ENCODE results near the gene NAA25.

Gene NAA25

GRCh38 chr12:112108202-112109079, at the start of gene NAA25:
Gene NAA25 (minus strand): TSS chr12:112108783. CDS start chr12:112108773, 10 bp downstream.
- peak within 1 kb of the TSS; percentile 83 for H3K9ac ChIP-seq (ENCODE audit: low read length)
- peaks cover 4% of the 10 kb centered on the region for H3K36me3 ChIP-seq (ENCODE audit: control insufficient read depth, insufficient read depth, low read length)
- no peaks in the 10 kb centered on the region for H3K27me3 ChIP-seq (ENCODE audit: control insufficient read depth, insufficient read depth, low read length)
- H3K4me1 ChIP-seq (ENCODE audit: control insufficient read depth, insufficient read depth, low read length): no peaks in the 10 kb centered on the region
- H3K27ac ChIP-seq (ENCODE audit: low read depth, low read length): peak within 1 kb of the TSS; percentile 85
- peak within 1 kb of the TSS; percentile 73 for H3K4me3 ChIP-seq (ENCODE audit: low read length)

- no peaks in the 10 kb centered on the region for H3K27me3 ChIP-seq (ENCODE audit: control insufficient read depth, insufficient read depth, low read length)
- no peaks in the 10 kb centered on the region for H3K4me1 ChIP-seq (ENCODE audit: control insufficient read depth, insufficient read depth, low read length)
- no peak overlapping the region for H3K4me3 ChIP-seq (ENCODE audit: low read length)
- no peak overlapping the region for H3K27ac ChIP-seq (ENCODE audit: low read depth, low read length)
- peaks cover 32% of the 10 kb centered on the region for H3K36me3 ChIP-seq (ENCODE audit: control insufficient read depth, insufficient read depth, low read length)
- no peak overlapping the region for H3K9ac ChIP-seq (ENCODE audit: low read length)
Measured at GRCh38 chr12:112153893-112154219, 45.3 kb upstream of the NAA25 start.

- Histone ChIP-seq H3K27me3 (ENCODE audit: control insufficient read depth, insufficient read depth, low read length) (no peaks in the 10 kb centered on the region), H3K36me3 (ENCODE audit: control insufficient read depth, insufficient read depth, low read length) (peaks cover 35% of the 10 kb centered on the region), H3K9ac (ENCODE audit: low read length) (no peak overlapping the region)
Measured at GRCh38 chr12:112153181-112153892, 44.8 kb upstream of the NAA25 start.

GRCh38 chr12:112151766-112152541, 43.4 kb upstream of the NAA25 start:
- Histone ChIP-seq H3K27ac (ENCODE audit: low read depth, low read length) (no peak overlapping the region), H3K4me3 (ENCODE audit: low read length) (no peak overlapping the region), H3K9ac (ENCODE audit: low read length) (no peak overlapping the region), H3K36me3 (ENCODE audit: control insufficient read depth, insufficient read depth, low read length) (peaks cover 39% of the 10 kb centered on the region), H3K4me1 (ENCODE audit: control insufficient read depth, insufficient read depth, low read length) (no peaks in the 10 kb centered on the region), H3K27me3 (ENCODE audit: control insufficient read depth, insufficient read depth, low read length) (no peaks in the 10 kb centered on the region)

More at GRCh38 chr12:112153181-112153892, 44.8 kb upstream of the NAA25 start:
- H3K4me1 ChIP-seq (ENCODE audit: control insufficient read depth, insufficient read depth, low read length): no peaks in the 10 kb centered on the region
- H3K27ac ChIP-seq (ENCODE audit: low read depth, low read length): no peak overlapping the region
- no peak overlapping the region for H3K4me3 ChIP-seq (ENCODE audit: low read length)

- Histone ChIP-seq H3K27ac (ENCODE audit: low read depth, low read length) (no peak overlapping the region), H3K4me1 (ENCODE audit: control insufficient read depth, insufficient read depth, low read length) (no peaks in the 10 kb centered on the region), H3K9ac (ENCODE audit: low read length) (no peak overlapping the region), H3K27me3 (ENCODE audit: control insufficient read depth, insufficient read depth, low read length) (no peaks in the 10 kb centered on the region), H3K4me3 (ENCODE audit: low read length) (no peak overlapping the region), H3K36me3 (ENCODE audit: control insufficient read depth, insufficient read depth, low read length) (peaks cover 51% of the 10 kb centered on the region)
Measured at GRCh38 chr12:112149596-112149995, 41.0 kb upstream of the NAA25 start.

GRCh38 chr12:112148031-112148513, 39.5 kb upstream of the NAA25 start:
- Histone ChIP-seq H3K4me3 (ENCODE audit: low read length) (no peak overlapping the region), H3K9ac (ENCODE audit: low read length) (no peak overlapping the region), H3K27me3 (ENCODE audit: control insufficient read depth, insufficient read depth, low read length) (no peaks in the 10 kb centered on the region), H3K4me1 (ENCODE audit: control insufficient read depth, insufficient read depth, low read length) (no peaks in the 10 kb centered on the region), H3K36me3 (ENCODE audit: control insufficient read depth, insufficient read depth, low read length) (peaks cover 47% of the 10 kb centered on the region), H3K27ac (ENCODE audit: low read depth, low read length) (no peak overlapping the region)

GRCh38 chr12:112146123-112146522, 37.5 kb upstream of the NAA25 start:
- Histone ChIP-seq H3K4me1 (ENCODE audit: control insufficient read depth, insufficient read depth, low read length) (no peaks in the 10 kb centered on the region), H3K4me3 (ENCODE audit: low read length) (no peak overlapping the region), H3K9ac (ENCODE audit: low read length) (no peak overlapping the region), H3K27me3 (ENCODE audit: control insufficient read depth, insufficient read depth, low read length) (no peaks in the 10 kb centered on the region), H3K36me3 (ENCODE audit: control insufficient read depth, insufficient read depth, low read length) (peaks cover 43% of the 10 kb centered on the region), H3K27ac (ENCODE audit: low read depth, low read length) (no peak overlapping the region)

GRCh38 chr12:112140728-112141127, 32.1 kb upstream of the NAA25 start:
- Histone ChIP-seq H3K9ac (ENCODE audit: low read length) (no peak overlapping the region), H3K27me3 (ENCODE audit: control insufficient read depth, insufficient read depth, low read length) (no peaks in the 10 kb centered on the region), H3K27ac (ENCODE audit: low read depth, low read length) (no peak overlapping the region)

GRCh38 chr12:112134731-112135130, 26.1 kb upstream of the NAA25 start:
- H3K27me3 ChIP-seq (ENCODE audit: control insufficient read depth, insufficient read depth, low read length): no peaks in the 10 kb centered on the region
- no peak overlapping the region for H3K27ac ChIP-seq (ENCODE audit: low read depth, low read length)
- H3K4me3 ChIP-seq (ENCODE audit: low read length): no peak overlapping the region
- peaks cover 2% of the 10 kb centered on the region for H3K4me1 ChIP-seq (ENCODE audit: control insufficient read depth, insufficient read depth, low read length)
- peaks cover 20% of the 10 kb centered on the region for H3K36me3 ChIP-seq (ENCODE audit: control insufficient read depth, insufficient read depth, low read length)
- H3K9ac ChIP-seq (ENCODE audit: low read length): no peak overlapping the region

More at GRCh38 chr12:112140728-112141127, 32.1 kb upstream of the NAA25 start:
- peaks cover 36% of the 10 kb centered on the region for H3K36me3 ChIP-seq (ENCODE audit: control insufficient read depth, insufficient read depth, low read length)
- H3K4me1 ChIP-seq (ENCODE audit: control insufficient read depth, insufficient read depth, low read length): no peaks in the 10 kb centered on the region
- no peak overlapping the region for H3K4me3 ChIP-seq (ENCODE audit: low read length)

- Histone ChIP-seq H3K4me1 (ENCODE audit: control insufficient read depth, insufficient read depth, low read length) (peaks cover 4% of the 10 kb centered on the region), H3K27me3 (ENCODE audit: control insufficient read depth, insufficient read depth, low read length) (no peaks in the 10 kb centered on the region), H3K36me3 (ENCODE audit: control insufficient read depth, insufficient read depth, low read length) (peaks cover 20% of the 10 kb centered on the region), H3K4me3 (ENCODE audit: low read length) (no peak overlapping the region), H3K9ac (ENCODE audit: low read length) (no peak overlapping the region), H3K27ac (ENCODE audit: low read depth, low read length) (no peak overlapping the region)
Measured at GRCh38 chr12:112133418-112133817, 24.8 kb upstream of the NAA25 start.

- Histone ChIP-seq H3K4me3 (ENCODE audit: low read length) (no peak overlapping the region), H3K9ac (ENCODE audit: low read length) (no peak overlapping the region), H3K27me3 (ENCODE audit: control insufficient read depth, insufficient read depth, low read length) (no peaks in the 10 kb centered on the region), H3K4me1 (ENCODE audit: control insufficient read depth, insufficient read depth, low read length) (peaks cover 8% of the 10 kb centered on the region), H3K27ac (ENCODE audit: low read depth, low read length) (no peak overlapping the region), H3K36me3 (ENCODE audit: control insufficient read depth, insufficient read depth, low read length) (peaks cover 11% of the 10 kb centered on the region)
Measured at GRCh38 chr12:112131686-112132085, 23.1 kb upstream of the NAA25 start.

GRCh38 chr12:112130441-112130998, 21.9 kb upstream of the NAA25 start:
- H3K27me3 ChIP-seq (ENCODE audit: control insufficient read depth, insufficient read depth, low read length): no peaks in the 10 kb centered on the region
- H3K4me1 ChIP-seq (ENCODE audit: control insufficient read depth, insufficient read depth, low read length): peaks cover 14% of the 10 kb centered on the region
- peak overlapping the region; percentile 72 for H3K27ac ChIP-seq (ENCODE audit: low read depth, low read length)
- H3K9ac ChIP-seq (ENCODE audit: low read length): no peak overlapping the region
- H3K4me3 ChIP-seq (ENCODE audit: low read length): peak overlapping the region; percentile 27
- peaks cover 6% of the 10 kb centered on the region for H3K36me3 ChIP-seq (ENCODE audit: control insufficient read depth, insufficient read depth, low read length)
